Measurements from ENCODE around the gene MACO1. TPM values are rescaled to one million over a fixed set of nuclear protein-coding genes. Genes with fewer than 3 reads are reported as not detected.

MACO1 gene, protein sequence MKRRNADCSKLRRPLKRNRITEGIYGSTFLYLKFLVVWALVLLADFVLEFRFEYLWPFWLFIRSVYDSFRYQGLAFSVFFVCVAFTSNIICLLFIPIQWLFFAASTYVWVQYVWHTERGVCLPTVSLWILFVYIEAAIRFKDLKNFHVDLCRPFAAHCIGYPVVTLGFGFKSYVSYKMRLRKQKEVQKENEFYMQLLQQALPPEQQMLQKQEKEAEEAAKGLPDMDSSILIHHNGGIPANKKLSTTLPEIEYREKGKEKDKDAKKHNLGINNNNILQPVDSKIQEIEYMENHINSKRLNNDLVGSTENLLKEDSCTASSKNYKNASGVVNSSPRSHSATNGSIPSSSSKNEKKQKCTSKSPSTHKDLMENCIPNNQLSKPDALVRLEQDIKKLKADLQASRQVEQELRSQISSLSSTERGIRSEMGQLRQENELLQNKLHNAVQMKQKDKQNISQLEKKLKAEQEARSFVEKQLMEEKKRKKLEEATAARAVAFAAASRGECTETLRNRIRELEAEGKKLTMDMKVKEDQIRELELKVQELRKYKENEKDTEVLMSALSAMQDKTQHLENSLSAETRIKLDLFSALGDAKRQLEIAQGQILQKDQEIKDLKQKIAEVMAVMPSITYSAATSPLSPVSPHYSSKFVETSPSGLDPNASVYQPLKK
- total RNA-seq (2016; rRNA removed; fragmentation: Illumina TruSeq; extraction: Trizol) = 9.2 and 17.0 TPM in 2 replicates
- 2.6 and 3.3 TPM in 2 replicates for total RNA-seq (2016; cell fraction: cytosol; rRNA removed; fragmentation: Illumina TruSeq; extraction: Trizol; ENCODE audit: low read depth)
- 9.2 and 18.3 TPM in 2 replicates for total RNA-seq (2016; cell fraction: insoluble cytoplasmic fraction; rRNA removed; fragmentation: Illumina TruSeq; extraction: Trizol)
- 6.1 and 7.5 TPM in 2 replicates for total RNA-seq (2016; cell fraction: membrane; rRNA removed; fragmentation: Illumina TruSeq; extraction: Trizol)
- 15.7 and 18.2 TPM in 2 replicates for total RNA-seq (2016; cell fraction: nucleus; rRNA removed; fragmentation: Illumina TruSeq; extraction: Trizol)
- 9.7 TPM in 2 replicates for polyA plus RNA-seq (2011; rRNA removed)
- polyA plus RNA-seq (2011; cell fraction: cytosol; rRNA removed) = 5.9 and 8.6 TPM in 2 replicates
- 4.1 and 4.6 TPM in 2 replicates for polyA plus RNA-seq (2011; cell fraction: nucleus; rRNA removed)
- 16.4 and 19.7 TPM in 2 replicates for polyA plus RNA-seq (2012)
- polyA plus RNA-seq (2016; cell fraction: cytosol; fragmentation: Illumina TruSeq; extraction: Trizol; ENCODE audit: low read depth) = 1.4 and 1.9 TPM in 2 replicates
- polyA plus RNA-seq (2016; cell fraction: insoluble cytoplasmic fraction; fragmentation: Illumina TruSeq; extraction: Trizol; ENCODE audit: low read depth) = 9.8 and 10.1 TPM in 2 replicates
- 3.6 and 4.1 TPM in 2 replicates for polyA plus RNA-seq (2016; cell fraction: membrane; fragmentation: Illumina TruSeq; extraction: Trizol; ENCODE audit: low read depth)
- polyA plus RNA-seq (2016; cell fraction: nucleus; fragmentation: Illumina TruSeq; extraction: Trizol; ENCODE audit: insufficient read depth, low read depth) = 22.2 and 24.5 TPM in 2 replicates
- 4.5 and 4.7 TPM in 2 replicates for polyA minus RNA-seq (2011; rRNA and poly(A)+ RNA removed; ENCODE audit: low replicate concordance)
- polyA minus RNA-seq (2011; cell fraction: cytosol; rRNA and poly(A)+ RNA removed) = 9.5 and 9.6 TPM in 2 replicates
- polyA minus RNA-seq (2011; cell fraction: nucleus; rRNA and poly(A)+ RNA removed) = 7.5 and 9.8 TPM in 2 replicates
- Bru-seq, nascent RNA = percentile 73 among the genes with signal in this experiment
- BruChase-seq, experiment 1, labeled RNA remaining after a 6-hour chase = percentile 78 among the genes with signal in this experiment
- percentile 69 among the genes with signal in this experiment for BruChase-seq, experiment 2, labeled RNA remaining after a 2-hour chase
- long read RNA-seq, experiment 1, transcript MACO1-201 (11 exons, 3,917 nt) = major isoform, 11 of 26 reads
- long read RNA-seq, experiment 1, partial matches to known transcripts = 13 of 26 reads
- long read RNA-seq, experiment 1, other reads (novel, unspliced or antisense) = 2 of 26 reads
- long read RNA-seq, experiment 2, transcript MACO1-201 (11 exons, 3,917 nt) = major isoform, 26 of 58 reads
- long read RNA-seq, experiment 2, partial matches to known transcripts = 16 of 58 reads
- long read RNA-seq, experiment 2, other reads (novel, unspliced or antisense) = 16 of 58 reads

DNA sequence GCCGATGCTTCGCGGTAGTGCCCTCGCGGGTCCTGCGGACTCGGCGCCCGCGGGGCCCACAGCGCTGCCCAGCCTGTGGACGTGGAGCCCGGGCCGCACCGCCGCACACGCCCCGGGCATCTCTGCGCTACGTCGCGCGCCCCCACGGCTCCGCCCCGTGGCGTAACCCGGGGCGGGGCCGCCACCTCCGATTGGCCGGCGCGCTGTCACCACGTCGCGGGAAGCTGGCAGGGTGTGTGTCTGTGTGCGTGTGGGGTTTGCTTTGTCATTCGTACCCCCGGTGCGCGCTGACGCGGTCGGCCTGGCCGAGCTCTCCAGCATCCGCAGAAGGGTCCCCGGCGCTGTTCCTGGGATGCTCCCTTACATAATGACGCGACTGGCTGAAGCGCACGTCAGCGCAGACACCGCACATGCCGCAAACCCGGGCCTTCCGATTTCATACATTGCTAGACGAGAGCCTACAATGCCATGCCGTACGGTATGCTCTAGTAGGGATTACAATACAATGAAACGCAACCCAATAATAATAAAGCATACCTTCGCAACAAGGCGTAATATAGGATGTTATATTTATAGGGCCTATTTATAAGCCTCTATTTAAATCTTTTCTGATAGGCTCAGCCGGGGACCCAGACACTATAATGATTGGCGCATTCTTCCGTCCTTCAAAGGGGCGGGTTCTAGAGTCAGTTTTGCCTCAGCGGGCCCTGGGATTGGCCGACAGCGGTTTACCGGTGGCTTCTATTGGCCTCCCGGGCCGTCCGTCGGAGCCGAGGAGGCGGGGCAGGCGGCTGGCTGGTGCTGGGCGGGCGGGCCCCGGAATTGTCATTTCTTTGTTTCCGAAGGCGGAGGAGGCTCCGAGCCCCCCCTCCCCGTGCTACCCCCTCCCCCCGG, at the start of gene MACO1:
Gene MACO1, plus strand, starts transcription at position 825 of the 894 bp plus-strand sequence. CDS start 202 bp downstream, outside the sequence.
- Histone ChIP-seq H3K27me3 (ENCODE audit: control insufficient read depth in 1 of 2, insufficient read depth in 2 of 2, low read length in 2 of 2) (no peaks in the 10 kb centered on the region; a peak in 1 of 5 replicates), H2AFZ (ENCODE audit: low read length) (peak within 1 kb of the TSS; percentile 80), H3K79me2 (ENCODE audit: insufficient read depth, low read length) (peaks cover 37% of the 10 kb centered on the region), H3K9me3 (ENCODE audit: low read length) (no peaks in the 10 kb centered on the region), H3K9ac (ENCODE audit: insufficient read depth, low read depth, low read length) (peak within 1 kb of the TSS; percentile 83), H3K36me3 (replicated peaks in 1 of 2; ENCODE audit: control insufficient read depth in 1 of 2, insufficient read depth in 2 of 2, low read length in 2 of 2) (no peaks in the 10 kb centered on the region), H4K20me1 (ENCODE audit: insufficient read depth, low read length) (peaks cover 19% of the 10 kb centered on the region), H3K4me1 (ENCODE audit: insufficient read depth, low read length) (peaks cover 62% of the 10 kb centered on the region), H3K27ac (ENCODE audit: extremely low read length, insufficient read depth, low read length) (peak within 1 kb of the TSS; percentile 75), H3K4me2 (ENCODE audit: low read depth, low read length) (peak within 1 kb of the TSS; percentile 87), H3K4me3 (replicated peaks in 1 of 3; ENCODE audit: insufficient read depth in 1 of 3, low read depth in 2 of 3, low read length in 3 of 3) (peak within 1 kb of the TSS; percentile 85 to 94 (median 93))
- no TSS peak for BruUV-seq (replicated peaks)
- ChIA-PET CTCF (ENCODE audit: low intra/inter-chr PET ratio, low total read pairs) (no interaction called here), POLR2A (interaction anchor here (1.1 to 1.3 kb wide), 3 partner anchors 28 to 197 kb away, joined by 3 to 7 read pairs (median 4); partner anchors contain the start of genes RSRP1 and SYF2)
- ATAC-seq (peak; percentile 96), FAIRE-seq (peak; percentile 43), DNase-seq (ENCODE audit: low spot score) (peak; percentile 92)
- in situ Hi-C loops (cut with HindIII; ENCODE audit: extremely low pct_ligation_motif_present, low pct_unique_long_range_greater_than_20kb) = no loop called here
- under 1% methylated on average over 27 of the region's 87 CpGs for WGBS (ENCODE audit: low lambda C conversion rate)
- intact Hi-C loops (cut with micrococcal nuclease; ENCODE audit: unreplicated experiment) = no loop called here
- TF ChIP-seq CC2D1A (CRISPR knock-in tag; IDR thresholded peaks at IDR 0.05) = no peak
- TF ChIP-seq, protein P1, sequence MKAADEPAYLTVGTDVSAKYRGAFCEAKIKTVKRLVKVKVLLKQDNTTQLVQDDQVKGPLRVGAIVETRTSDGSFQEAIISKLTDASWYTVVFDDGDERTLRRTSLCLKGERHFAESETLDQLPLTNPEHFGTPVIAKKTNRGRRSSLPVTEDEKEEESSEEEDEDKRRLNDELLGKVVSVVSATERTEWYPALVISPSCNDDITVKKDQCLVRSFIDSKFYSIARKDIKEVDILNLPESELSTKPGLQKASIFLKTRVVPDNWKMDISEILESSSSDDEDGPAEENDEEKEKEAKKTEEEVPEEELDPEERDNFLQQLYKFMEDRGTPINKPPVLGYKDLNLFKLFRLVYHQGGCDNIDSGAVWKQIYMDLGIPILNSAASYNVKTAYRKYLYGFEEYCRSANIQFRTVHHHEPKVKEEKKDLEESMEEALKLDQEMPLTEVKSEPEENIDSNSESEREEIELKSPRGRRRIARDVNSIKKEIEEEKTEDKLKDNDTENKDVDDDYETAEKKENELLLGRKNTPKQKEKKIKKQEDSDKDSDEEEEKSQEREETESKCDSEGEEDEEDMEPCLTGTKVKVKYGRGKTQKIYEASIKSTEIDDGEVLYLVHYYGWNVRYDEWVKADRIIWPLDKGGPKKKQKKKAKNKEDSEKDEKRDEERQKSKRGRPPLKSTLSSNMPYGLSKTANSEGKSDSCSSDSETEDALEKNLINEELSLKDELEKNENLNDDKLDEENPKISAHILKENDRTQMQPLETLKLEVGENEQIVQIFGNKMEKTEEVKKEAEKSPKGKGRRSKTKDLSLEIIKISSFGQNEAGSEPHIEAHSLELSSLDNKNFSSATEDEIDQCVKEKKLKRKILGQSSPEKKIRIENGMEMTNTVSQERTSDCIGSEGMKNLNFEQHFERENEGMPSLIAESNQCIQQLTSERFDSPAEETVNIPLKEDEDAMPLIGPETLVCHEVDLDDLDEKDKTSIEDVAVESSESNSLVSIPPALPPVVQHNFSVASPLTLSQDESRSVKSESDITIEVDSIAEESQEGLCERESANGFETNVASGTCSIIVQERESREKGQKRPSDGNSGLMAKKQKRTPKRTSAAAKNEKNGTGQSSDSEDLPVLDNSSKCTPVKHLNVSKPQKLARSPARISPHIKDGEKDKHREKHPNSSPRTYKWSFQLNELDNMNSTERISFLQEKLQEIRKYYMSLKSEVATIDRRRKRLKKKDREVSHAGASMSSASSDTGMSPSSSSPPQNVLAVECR (CRISPR knock-in tag; IDR thresholded peaks at IDR 0.05; ENCODE audit: borderline replicate concordance) = peak; percentile 88
- TF ChIP-seq ETV5 (CRISPR knock-in tag; IDR thresholded peaks at IDR 0.05; ENCODE audit: borderline replicate concordance) = 0 out of 2 replicates have a peak, but pooled peaks have one; percentile 18
- TF ChIP-seq LCORL (IDR thresholded peaks at IDR 0.05) = no peak
- TF ChIP-seq LCORL (CRISPR knock-in tag; IDR thresholded peaks at IDR 0.05) = no peak
- 0 out of 2 replicates have a peak, but pooled peaks have one; percentile 46 for TF ChIP-seq MZF1 (CRISPR knock-in tag; IDR thresholded peaks at IDR 0.05; ENCODE audit: borderline replicate concordance)

Measured in HepG2 (cell line).